ENCODE results near the gene EMC1.

DNA sequence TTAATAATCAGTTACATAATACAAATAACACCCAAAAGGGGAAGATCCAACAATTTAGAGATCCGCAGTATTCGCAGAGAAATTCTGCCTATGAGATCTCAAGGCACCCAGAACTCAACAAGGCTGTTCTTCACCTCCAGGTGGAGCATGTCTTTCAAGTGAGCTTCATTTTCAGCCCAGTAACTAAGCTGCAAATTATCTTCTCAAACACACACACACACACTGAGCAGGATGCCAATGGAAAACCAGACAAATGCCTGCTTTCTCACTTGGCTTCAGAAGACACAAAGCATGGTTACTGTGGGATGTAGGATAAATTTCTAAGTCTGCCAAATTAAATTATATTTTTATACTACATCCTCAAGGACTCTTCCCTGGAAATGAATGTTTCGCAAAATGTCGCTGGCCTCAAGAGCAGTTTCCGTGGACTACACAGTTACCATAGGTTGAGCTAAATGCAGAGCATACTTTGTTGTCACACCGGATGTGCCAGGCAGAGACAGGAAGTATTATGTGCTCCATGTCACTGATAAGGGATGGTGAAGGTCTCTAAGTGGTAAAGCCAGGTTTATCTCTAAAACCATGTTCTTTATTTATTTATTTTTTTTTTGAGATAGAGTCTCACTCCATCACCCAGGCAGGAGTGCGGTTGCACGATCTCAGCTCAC is 71.6 kb downstream of the EMC1 start:
- TF ChIP-seq CTCF (conservative IDR thresholded peaks at IDR 0.05; ENCODE audit: low read length) (peak; percentile 58; the same call in 1 of the 2 replicates), EZH2phosphoT487 (IDR thresholded peaks at IDR 0.05; ENCODE audit: borderline replicate concordance, low read depth, low read length) (no peak)

All from OCI-LY7 (cell line).